HG03045 (cell line): ENCODE data around the gene ZNF732.
"Not testable (repeated sequence)": the region's sequence is repeated elsewhere in the genome, so short reads cannot be mapped to it uniquely, and the experiment has no call there.

Experiments
- ATAC-seq: cut with Tn5 transposase; IDR thresholded peaks from one replicate; pipeline ENCODE4 v1.9.1; 2021; ENCODE audit warnings: mild to moderate bottlenecking, moderate library complexity; ENCODE audit not compliant: unreplicated experiment

Gene ZNF732

DNA sequence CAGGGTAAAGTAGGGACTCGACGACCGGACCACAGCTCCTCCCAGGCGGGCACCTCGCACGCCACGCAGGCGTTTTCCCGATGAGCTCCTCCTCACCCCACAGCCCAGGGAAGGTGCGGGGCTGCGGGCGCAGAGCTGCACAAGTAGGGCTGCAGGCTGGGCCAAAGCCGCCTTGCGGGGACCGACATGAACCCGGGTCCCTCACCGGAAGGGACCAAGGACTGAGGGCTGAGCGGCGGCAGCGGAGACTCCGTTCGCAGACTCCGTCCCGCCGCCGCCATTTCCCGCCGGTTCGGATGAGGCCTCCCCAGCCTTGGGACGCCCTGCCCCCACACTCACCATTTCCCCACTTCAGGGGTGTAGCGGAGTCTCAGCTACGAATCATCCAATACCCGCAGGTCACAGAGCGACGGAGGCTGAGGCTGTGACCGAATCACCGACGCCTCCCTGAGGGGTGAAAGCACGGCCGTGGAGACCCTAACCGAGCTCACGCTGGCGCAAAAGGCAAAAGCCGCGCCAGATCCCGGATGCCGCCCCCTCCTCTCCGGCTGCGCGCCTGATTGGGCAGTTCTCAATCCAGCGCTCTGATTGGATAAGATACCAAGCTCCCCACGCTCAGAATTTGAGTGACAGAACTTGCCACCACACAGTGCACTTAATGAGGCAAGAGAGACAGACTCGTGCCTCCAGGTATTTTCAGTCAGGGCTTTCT, at the start of gene ZNF732:
ZNF732 (minus strand) TSS at position 506 of the 712 bp plus-strand sequence; CDS start at position 342, 164 bp downstream.
- ATAC-seq, result no peak

DNA sequence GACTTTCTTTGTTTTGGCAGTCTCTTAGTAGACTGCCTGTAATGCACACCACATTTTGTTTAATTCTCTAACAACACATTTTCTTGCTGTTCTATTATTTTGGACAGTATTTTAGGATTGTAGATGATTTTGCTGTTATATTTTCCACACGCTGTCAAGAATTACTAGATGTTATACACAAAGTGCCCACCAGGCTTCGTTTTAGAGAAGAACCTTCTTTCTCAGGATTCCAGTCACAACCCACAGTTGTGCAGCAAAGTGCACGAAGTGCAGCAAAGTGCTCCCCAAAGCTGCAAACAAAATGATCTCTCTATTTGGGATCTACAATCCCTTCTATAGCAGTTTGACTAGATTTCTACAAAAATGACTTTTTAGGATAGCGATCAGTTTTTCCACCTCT, 34.7 kb upstream of the ZNF732 start:
- ATAC-seq, result no peak

DNA sequence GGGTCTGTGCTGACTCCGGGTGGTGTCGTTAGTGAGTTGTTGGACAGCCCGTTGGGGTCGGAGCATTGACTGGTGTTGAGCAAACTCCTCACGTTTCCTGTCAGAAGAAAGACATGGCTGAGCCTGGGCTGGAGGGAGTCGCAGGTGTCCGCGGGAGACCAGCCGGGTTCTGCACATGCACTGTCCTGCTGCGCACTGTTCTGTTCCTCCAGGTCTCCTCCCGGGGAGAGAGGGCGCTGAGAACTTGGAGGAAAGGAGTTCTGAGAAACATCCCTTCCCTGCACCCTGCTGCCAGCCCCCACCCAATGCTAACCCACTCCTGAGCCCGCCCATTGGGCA, 33.5 kb upstream of the ZNF732 start:
- ATAC-seq, result no peak

DNA sequence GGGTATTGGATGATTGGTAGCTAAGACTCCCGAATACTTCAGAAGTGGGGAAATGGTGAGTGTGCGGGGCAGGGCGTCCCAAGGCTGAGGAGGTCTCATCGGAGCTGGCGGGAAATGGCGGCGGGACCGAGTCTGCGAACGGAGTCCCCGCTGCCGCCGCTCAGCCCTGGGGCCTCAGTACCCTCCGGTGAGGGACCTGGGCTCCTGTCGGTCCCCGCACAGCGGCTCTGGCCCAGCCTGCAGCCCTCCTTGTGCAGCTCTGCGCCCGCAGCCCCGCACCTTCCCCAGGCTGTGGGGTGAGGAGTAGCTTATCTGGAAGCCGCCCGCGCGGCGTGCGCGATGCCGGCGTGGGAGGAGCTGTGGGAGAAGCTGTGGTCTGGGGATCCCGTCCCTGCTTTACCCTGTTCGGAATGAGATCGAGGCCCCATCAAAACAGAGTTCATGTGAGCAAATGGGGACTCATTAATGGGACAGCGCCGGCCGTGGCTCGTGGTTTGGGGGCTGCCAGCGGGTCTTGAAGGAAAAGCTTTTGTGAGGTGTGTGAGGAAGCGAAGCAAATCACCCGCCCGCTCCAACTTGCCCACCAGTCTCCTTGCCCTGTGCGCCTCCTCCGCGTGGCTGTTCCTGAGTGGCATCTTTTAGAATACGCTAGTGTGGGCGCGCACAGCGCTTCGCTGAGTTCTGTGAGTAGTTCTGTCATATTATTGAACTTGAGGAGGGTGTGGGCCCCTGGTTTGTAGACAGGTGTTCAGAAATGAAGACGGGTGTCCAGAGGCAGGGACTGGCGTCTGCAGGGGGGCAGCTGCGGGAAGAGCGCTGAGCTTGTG, 32.9 kb upstream of the ZNF732 start:
- peak; percentile 39 for ATAC-seq

DNA sequence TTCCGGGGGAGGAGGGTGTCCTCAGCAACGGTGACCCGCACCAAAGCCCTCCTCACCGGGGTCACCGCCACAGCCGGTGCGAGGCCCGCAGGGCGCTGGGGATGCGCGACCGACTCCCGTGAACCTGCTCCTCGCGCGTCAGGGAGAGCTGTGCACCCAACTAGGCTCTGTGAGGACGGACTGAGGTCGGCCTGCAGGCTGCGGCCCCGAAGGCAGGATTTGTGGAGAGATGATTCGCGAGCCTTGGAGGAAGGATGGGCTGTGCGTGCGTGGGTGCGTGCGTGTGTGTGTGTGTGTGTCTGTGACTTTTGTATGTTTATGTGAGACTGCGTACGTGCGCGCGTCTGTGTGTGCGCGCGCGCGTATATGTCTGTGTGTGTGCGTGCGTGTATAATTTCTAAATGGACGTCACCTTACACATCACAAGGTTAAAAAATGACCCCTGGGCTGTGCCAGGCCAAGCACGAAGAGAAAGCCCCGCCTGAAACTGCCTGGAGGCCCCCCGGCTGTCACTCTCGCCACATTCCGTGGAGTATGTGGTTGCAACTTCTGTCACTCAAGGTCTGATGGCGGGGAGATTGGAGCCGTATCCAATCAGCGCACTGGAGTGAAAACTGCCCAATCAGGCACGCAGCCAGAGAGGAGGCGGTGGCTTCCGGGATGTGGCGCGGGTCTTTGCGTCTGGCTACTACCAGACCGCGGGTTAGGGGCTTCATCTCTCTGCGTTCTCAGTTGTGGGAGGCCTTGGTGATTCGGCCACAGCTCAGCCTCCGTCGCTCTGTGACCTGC, 32.1 kb upstream of the ZNF732 start, which contains the start of gene ZNF141:
ZNF141 (plus strand) TSS at position 672 of the 789 bp plus-strand sequence. CDS start 170 bp downstream, outside the sequence.
- peak; percentile 95 for ATAC-seq

DNA sequence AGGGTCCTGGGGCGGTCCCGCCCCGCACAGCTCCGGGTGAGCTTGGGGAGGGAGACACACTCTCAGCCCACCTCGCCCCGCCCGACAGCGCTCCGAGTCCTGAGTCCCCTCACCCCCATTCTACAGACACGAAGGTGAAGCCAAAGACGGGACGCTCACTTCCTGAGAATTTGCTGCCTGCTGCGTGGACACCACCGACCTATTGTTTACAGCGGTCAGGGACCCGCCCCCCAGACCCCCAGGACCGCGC, 31.5 kb upstream of the ZNF732 start:
- no peak for ATAC-seq

DNA sequence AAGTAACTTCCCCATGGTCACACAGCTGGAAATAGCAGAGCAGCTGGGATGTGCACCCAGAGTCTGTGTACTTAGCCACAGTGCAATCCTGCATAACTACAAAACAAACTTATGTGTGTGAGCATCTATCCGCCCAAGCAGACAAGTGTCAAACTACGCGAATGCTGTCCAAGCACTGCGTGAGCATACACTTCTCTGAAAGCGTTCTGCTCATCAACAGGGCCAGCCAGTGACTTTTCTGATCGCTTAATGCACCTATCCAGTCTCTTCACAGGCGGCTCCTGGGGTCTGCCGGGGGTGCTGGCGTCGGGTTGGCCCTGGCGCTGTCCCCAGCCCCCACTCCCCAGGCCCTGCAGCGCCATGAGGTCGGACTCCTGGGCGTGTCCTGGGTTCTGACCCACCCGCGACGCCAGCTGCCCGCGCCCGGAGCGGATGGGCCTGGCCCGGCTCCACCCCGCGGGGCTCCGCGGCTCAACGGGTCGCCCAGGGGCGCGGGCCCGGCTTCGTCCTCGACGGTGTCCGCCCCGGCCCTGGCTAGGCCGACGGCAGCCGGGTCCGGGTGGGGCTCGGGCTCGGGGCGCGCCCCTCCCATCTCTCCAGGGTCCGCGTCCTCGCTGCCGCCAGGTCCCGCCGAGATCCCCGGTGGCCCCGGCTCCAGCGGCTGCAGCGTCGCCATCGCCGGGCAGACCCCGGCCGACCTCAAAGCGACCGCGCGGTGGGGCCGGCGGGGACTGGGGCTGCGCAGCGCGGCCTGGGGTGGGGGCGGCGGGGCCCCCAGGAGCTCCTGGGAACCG, 31.0 kb upstream of the ZNF732 start:
- ATAC-seq, result no peak

DNA sequence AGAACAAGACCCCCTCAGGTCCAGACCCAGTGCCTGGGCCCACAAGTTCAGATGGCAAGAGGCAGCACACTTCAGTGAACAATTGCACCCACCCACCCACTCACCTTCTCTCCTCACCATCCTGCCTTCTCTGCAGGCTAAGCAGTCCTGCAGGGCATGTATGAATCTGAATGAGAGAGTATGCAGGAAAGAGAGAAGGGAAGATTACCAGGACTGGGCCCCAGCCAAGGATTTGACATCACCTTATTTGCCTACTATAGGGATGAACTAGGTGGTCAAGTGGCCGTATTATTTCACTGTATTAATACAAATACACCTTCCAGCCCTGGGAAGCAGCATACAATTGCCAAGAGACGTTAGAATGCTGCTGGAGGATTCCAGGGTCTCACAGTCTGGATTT, 30.2 kb upstream of the ZNF732 start:
- no peak for ATAC-seq

DNA sequence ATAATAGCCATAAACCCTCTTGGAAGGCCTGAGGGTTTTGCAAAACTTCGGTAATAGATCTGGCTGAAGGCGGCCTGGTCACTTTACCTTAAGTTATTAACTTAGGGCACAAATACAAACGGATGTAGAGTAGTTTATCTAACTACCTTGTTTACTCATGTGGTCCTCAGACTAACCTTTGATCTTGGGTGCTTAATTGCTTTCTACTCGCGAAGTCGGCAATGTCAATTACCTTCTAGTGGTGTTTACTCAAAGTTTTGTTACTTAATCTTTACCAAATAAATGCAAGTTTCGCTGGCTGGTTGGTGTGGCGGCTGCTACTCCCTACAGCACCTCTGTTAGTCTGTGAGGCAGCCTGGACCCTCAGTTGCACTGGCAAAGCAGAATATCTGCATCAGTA, 23.5 kb upstream of the ZNF732 start:
- ATAC-seq, result no peak

DNA sequence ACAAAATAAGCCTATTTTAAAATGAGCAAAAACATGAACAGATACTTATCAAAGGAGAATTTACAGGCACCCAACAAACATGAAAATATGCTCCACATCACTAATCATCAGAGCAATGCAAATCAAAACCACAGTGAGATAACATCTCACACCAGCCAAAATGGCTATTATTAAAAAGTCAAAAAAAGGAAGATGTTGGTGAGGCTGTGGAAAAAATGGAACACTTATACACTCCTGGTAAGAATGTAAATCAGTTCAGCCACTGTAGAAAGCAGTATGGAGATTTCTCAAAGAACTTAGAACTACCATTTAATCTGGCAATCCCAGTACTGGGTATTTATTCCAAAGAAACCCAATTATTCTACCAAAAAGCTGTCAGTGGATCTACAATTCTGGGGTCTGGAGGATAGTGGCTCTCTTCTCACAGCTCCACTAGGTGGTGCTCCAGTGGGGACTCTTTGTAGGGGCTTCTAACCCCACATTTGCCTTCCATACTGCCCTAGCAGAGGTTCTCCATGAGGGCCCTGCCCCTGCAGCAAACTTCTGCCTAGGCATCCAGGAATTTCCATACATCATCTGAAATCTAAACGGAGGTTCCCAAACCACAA, 9.1 kb upstream of the ZNF732 start:
- no peak for ATAC-seq

DNA sequence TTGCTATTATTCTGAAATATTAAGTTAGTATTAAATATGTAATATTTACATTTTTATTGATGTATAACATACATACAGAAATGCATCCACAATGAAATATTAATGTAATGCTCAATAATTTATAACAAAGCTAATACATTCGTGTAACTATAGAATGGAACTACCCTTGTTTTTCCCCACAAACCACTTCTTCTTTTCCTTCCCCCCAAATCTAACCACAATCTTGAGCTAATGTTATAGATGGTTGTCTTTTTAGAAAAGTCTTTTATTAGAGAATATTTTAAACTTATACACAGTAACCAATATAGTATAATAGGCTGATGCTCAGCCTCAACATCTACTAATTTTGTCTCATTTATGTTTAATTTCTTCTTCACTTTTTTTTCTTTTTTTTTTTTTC, 4.5 kb upstream of the ZNF732 start:
- no peak for ATAC-seq

DNA sequence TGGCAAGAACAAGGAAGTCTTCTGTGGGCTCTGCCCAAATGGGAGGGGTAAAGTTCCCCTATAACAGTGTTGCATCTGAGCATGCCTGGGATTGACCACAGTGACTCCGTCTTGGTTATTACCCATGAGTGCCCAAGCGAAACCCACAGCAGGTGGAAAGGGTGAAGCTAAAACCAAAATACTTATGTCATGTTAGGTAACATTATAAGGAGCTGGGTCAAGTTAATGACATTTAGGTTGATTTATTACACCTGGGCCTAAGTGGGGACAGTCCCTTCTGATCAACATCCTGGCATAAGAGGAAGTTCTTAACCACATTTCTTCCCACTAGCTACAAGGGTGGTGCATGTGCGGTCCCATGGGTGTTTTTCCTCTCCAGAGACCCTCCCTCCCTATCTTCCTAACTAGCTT, 1.3 kb upstream of the ZNF732 start:
- ATAC-seq, result no peak

DNA sequence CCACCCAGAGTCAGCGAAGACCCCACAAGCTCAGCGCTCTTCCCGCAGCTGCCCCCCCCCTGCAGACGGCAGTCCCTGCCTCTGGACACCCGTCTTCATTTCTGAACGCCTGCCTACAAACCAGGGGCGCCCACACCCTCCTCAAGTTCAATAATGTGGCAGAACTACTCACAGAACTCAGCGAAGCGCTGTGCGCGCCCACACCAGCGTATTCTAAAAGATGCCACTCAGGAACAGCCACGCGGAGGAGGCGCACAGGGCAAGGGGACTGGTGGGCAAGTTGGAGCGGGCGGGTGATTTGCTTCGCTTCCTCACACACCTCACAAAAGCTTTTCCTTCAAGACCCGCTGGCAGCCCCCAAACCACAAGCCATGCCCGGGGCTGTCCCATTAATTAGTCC, 758 bp downstream of the ZNF732 start:
- ATAC-seq, result not testable (repeated sequence)

DNA sequence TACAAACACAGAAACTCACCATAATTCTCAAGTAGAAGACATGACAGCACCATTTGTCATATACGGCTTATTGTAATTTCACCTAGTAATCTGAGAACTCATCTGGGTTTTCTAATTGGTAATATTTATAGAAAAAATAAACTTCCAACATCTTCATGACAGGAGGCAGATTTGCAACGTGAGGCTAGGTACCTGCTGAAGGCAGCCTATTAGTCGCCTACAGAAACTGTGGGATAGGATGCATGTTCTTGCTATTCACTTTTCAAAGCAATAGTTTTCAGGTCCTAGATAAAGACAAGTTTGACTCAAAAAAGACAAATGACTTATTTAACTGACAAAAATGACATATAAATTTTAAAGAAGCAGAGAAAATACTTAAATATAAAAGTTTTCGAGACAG, 2.9 kb downstream of the ZNF732 start:
- ATAC-seq, result no peak

DNA sequence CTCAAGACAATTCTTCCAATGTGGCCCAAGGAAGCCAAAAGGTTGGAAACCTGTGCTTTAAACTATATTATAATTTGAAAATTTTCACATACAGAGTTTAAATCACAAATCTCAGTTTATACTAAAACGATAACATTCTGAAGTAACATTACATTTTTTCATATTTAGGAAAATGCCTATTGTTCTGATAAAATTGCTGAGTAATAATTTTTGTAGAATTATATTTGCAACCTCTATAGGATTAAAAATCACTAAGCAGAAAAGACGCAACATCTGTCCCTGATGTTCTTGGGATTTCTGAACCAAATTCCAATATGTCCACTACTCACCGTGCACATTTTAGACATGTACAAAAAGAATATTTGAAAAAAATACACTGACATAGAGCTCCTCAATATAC, 10.5 kb downstream of the ZNF732 start:
- ATAC-seq, result no peak

DNA sequence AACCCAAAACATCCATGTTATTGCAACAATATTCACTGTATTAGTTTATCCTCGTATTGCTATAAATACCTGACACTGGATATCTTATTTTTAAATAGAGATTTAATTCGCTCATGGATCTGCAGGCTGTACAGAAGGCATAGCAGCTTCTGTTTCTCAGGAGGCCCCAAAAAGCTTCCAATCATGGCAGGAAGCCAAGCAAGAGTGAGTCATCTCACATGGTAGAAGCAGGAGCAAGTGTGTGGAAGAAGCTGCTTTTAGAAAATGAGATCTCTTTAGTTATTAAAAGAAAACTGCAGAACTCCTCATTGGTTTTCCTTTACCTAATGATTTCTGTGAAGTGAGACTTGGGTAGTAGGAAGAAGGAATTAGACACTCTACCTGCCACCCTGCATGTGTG, 16.4 kb downstream of the ZNF732 start:
- no peak for ATAC-seq

DNA sequence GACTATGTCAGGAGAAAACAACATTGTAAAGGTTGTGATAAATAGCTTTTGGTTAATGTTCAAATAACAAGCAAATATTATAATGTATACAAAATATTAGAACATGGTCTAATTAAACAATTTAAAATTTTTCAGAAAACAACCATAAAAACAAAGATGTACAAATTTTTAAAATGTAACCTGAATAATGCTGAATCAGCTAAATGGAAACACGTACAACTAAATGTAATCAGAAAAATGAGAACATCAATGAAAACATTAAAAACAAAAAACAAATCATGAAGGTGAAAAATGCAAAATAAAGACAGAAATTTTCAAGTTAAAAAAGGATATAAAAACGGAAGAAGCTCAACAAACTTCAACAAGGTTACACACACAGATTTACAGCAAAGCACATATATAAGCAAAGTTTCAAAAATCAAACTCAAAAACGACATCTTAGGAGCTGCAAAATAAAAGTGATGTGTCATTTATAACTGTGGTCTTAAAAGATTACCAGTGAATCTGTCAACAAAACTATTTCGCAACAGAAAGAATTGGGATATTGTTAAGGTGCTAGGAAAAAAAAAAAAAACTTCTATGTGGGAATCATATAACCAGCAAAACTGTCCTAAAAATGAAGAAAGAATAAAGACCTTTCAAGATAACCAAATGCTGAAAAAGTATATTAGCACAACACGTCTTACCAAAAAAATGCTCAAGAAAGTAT, 31.8 kb downstream of the ZNF732 start:
- ATAC-seq, result no peak

DNA sequence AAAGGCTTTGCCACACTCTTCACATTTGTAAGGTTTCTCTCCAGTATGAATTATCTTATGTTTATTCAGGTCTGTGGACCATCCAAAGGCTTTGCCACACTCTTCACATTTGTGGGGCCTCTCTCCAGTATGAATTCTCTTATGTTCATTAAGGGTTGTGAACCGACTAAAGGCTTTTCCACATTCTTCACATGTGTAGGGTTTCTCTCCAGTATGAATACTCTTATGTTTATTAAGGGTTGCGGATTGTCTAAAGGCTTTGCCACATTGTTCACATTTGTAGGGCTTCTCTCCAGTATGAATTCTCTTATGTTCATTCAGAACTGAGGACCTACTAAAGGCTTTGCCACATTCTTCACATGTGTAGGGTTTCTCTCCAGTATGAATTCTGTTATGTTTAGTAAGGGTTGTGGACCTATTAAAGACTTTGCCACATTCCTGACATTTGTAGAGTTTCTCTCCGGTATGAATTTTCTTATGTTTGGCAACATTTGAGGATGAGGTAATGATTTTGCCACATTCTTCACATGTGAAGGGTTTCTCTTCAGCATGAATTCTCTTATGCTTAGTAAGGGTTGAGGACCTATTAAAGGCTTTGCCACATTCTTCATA, 33.7 kb downstream of the ZNF732 start:
- ATAC-seq, result no peak

DNA sequence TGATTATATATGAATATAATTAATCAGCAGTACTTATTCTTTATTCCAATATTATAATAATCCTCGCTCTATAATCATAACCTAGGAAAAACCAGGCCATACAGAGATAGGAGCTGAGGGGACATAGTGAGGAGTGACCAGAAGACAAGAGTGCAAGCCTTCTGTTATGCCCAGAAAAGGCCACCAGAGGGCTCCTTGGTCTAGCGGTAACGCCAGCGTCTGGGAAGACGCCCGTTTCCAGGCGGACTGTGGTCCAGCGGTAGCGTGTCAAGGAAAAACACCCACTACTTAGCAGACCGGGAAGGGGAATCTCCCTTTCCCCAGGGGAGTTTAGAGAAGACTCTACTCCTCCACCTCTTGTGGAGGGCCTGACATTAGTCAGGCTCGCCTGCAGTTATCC, 46.0 kb downstream of the ZNF732 start:
- not testable (repeated sequence) for ATAC-seq

DNA sequence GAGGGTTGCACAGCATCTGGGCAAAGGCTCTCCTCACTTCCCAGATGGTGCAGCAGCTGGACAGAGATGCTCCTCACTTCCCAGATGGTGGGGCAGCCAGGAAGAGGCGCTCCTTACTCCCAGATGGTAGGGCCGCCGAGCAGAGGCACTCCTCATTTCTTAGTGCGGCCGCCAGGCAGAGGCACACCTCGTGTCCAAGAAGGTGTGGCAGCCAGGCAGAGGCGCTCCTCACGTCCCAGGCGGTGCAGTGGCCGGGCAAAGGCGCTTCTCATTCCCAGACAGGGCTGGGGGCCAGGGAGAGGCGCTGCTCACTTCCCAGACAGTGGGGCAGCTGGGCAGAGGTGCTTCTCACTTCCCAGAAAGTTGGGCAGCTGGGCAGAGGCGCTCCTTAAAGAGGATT, 48.8 kb downstream of the ZNF732 start:
- no peak for ATAC-seq
